MCF 10A (cell line): ENCODE data around the gene VWA7. TPM values are rescaled to one million over a fixed set of nuclear protein-coding genes. Genes with fewer than 3 reads are reported as not detected.

Source experiments
- BruUV-seq: library from RNA; stranded (reverse); fragments of 400-500 nt; replicated peaks from 2 replicates; lab custom pipeline; 2021; lab: Mats Ljungman, UMichigan
- CTCF ChIA-PET: fragments of 300-600 bp; sonication (Branson Sonifier 250); formaldehyde crosslinking; extraction: SDS; loops from one replicate; lab custom pipeline; 2021; ENCODE audit warnings: antibody characterized with exemption, inconsistent platforms; lab: Yijun Ruan, JAX
- POLR2A ChIA-PET: fragments of 300-600, 350-650 bp; sonication (Branson Sonifier 250); formaldehyde crosslinking; extraction: SDS; loops from one replicate; lab custom pipeline; 2020; ENCODE audit warnings: antibody characterized with exemption, inconsistent platforms; lab: Yijun Ruan, JAX
- DNase-seq: peaks from one replicate; pipeline ENCODE4 v3.0.0-alpha.2; 2018; ENCODE audit not compliant: unreplicated experiment
- H3K27ac Mint-ChIP-seq: one replicate; pipeline ENCODE4 v1.8.0; 2022; ENCODE audit warnings: mild to moderate bottlenecking, low read depth, mixed read lengths; ENCODE audit not compliant: unreplicated experiment
- H3K27me3 Mint-ChIP-seq: one replicate; pipeline ENCODE4 v1.8.0; 2022; ENCODE audit warnings: mixed read lengths; ENCODE audit not compliant: insufficient read depth, unreplicated experiment
- H3K36me3 Mint-ChIP-seq: one replicate; pipeline ENCODE4 v1.8.0; 2022; ENCODE audit warnings: mild to moderate bottlenecking, moderate library complexity, mixed read lengths; ENCODE audit not compliant: insufficient read depth, unreplicated experiment
- H3K4me1 Mint-ChIP-seq: one replicate; pipeline ENCODE4 v1.8.0; 2022; ENCODE audit warnings: mixed read lengths; ENCODE audit not compliant: insufficient read depth, unreplicated experiment
- H3K4me3 Mint-ChIP-seq: one replicate; pipeline ENCODE4 v1.8.0; 2022; ENCODE audit warnings: mild to moderate bottlenecking, moderate library complexity, mixed read lengths; ENCODE audit not compliant: unreplicated experiment
- H3K9me3 Mint-ChIP-seq: one replicate; pipeline ENCODE4 v1.8.0; 2022; ENCODE audit warnings: mixed read lengths; ENCODE audit not compliant: unreplicated experiment
- intact Hi-C: fragments of 100-400 bp; cut with micrococcal nuclease; formaldehyde crosslinking; loops from 2 replicates; pipeline ENCODE4 v1.14.1; 2022
- total RNA-seq: library from RNA; stranded (reverse); gene quantifications from 2 replicates; pipeline ENCODE4 v1.2.3, GENCODE V29; 2022
- TF ChIP-seq, protein P1 (sequence below): fragments of 200-600 bp; IDR thresholded peaks from one replicate; pipeline ENCODE4 v1.8.0; 2022; ENCODE audit warnings: antibody characterized with exemption, mild to moderate bottlenecking; ENCODE audit not compliant: unreplicated experiment

The VWA7 gene
- total RNA-seq, 1 experiment from 2014 or later = 2.0 TPM

DNA sequence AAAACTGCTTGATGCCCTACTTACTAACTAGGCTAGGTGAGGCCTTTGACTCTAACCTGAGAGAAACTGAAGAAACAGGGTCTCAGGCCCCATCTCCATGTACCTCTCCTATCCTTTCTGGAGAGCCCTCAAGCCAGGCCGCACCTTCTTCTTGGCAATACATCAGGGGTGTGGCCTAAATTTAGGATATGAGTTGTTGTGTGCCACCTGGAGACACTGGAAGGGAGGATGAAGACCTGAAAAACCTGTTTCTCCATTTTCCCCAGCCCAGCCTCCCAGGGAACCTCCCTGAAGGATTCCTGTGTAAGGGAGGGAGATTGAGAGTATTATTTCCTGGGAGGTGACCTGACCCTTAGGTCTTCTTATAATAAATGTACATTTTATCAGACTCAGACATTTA lies 58.9 kb downstream of the VWA7 start:
- intact Hi-C loops = no loop called here
- TF ChIP-seq, protein P1, sequence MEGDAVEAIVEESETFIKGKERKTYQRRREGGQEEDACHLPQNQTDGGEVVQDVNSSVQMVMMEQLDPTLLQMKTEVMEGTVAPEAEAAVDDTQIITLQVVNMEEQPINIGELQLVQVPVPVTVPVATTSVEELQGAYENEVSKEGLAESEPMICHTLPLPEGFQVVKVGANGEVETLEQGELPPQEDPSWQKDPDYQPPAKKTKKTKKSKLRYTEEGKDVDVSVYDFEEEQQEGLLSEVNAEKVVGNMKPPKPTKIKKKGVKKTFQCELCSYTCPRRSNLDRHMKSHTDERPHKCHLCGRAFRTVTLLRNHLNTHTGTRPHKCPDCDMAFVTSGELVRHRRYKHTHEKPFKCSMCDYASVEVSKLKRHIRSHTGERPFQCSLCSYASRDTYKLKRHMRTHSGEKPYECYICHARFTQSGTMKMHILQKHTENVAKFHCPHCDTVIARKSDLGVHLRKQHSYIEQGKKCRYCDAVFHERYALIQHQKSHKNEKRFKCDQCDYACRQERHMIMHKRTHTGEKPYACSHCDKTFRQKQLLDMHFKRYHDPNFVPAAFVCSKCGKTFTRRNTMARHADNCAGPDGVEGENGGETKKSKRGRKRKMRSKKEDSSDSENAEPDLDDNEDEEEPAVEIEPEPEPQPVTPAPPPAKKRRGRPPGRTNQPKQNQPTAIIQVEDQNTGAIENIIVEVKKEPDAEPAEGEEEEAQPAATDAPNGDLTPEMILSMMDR = no peak
- H3K27me3 Mint-ChIP-seq = no peaks in the 10 kb centered on the region
- H3K4me1 Mint-ChIP-seq = peaks cover 11% of the 10 kb centered on the region
- POLR2A ChIA-PET = no interaction called here
- no peak overlapping the region for H3K4me3 Mint-ChIP-seq
- DNase-seq = no peak
- no TSS peak for BruUV-seq
- CTCF ChIA-PET = no interaction called here
- H3K36me3 Mint-ChIP-seq = no peaks in the 10 kb centered on the region
- no peaks in the 10 kb centered on the region for H3K9me3 Mint-ChIP-seq
- H3K27ac Mint-ChIP-seq = no peak overlapping the region

GRCh38 chr6:31717499-31718222 lies 59.5 kb downstream of the VWA7 start:
- no TSS peak for BruUV-seq
- peak; percentile 30 for DNase-seq
- TF ChIP-seq, protein P1 = no peak
- Mint-ChIP-seq H3K27me3 (no peaks in the 10 kb centered on the region), H3K36me3 (no peaks in the 10 kb centered on the region), H3K27ac (no peak overlapping the region), H3K9me3 (no peaks in the 10 kb centered on the region), H3K4me1 (peaks cover 11% of the 10 kb centered on the region), H3K4me3 (no peak overlapping the region)
- ChIA-PET POLR2A (no interaction called here), CTCF (interaction anchor here (0.6 to 1.3 kb wide), 2 partner anchors 10 to 103 kb away, joined by 3 to 5 read pairs; no protein-coding TSS in a partner anchor)
- intact Hi-C loops = no loop called here

Other genes with a start within 250 kb of the VWA7 start
- not detected in 2 replicates for gene MCCD1, start 248.4 kb downstream of the VWA7 start, total RNA-seq
- 551 and 565 TPM in 2 replicates for gene DDX39B, start 235.3 kb downstream of the VWA7 start, total RNA-seq
- 1.2 and 2.4 TPM in 2 replicates for gene ATP6V1G2, start 230.7 kb downstream of the VWA7 start, total RNA-seq
- 25.2 and 30.3 TPM in 2 replicates for gene NFKBIL1, start 229.7 kb downstream of the VWA7 start, total RNA-seq
- gene LTA, start 205.0 kb downstream of the VWA7 start, total RNA-seq = not detected in 2 replicates
- not detected in 2 replicates for gene TNF, start 201.8 kb downstream of the VWA7 start, total RNA-seq
- 0.37 TPM in 1 of 2 replicates, not detected in the other for gene LTB, start 194.9 kb downstream of the VWA7 start, total RNA-seq
- not detected in 2 replicates for gene LST1, start 191.1 kb downstream of the VWA7 start, total RNA-seq
- gene NCR3, start 184.3 kb downstream of the VWA7 start, total RNA-seq = not detected in 2 replicates
- not detected in 2 replicates for gene AIF1, start 162.1 kb downstream of the VWA7 start, total RNA-seq
- gene PRRC2A, start 156.6 kb downstream of the VWA7 start, total RNA-seq = 247 and 266 TPM in 2 replicates
- 290 and 291 TPM in 2 replicates for gene BAG6, start 124.7 kb downstream of the VWA7 start, total RNA-seq
- gene APOM, start 121.4 kb downstream of the VWA7 start, total RNA-seq = 5.0 and 5.2 TPM in 2 replicates
- gene C6orf47, start 116.5 kb downstream of the VWA7 start, total RNA-seq = 15.5 and 16.6 TPM in 2 replicates
- 13.0 and 13.6 TPM in 2 replicates for gene GPANK1, start 112.3 kb downstream of the VWA7 start, total RNA-seq
- gene CSNK2B, start 111.2 kb downstream of the VWA7 start, total RNA-seq = 197 and 209 TPM in 2 replicates
- gene LY6G5B, start 107.4 kb downstream of the VWA7 start, total RNA-seq = 14.4 and 16.0 TPM in 2 replicates
- 0.64 and 1.4 TPM in 2 replicates for gene LY6G5C, start 96.3 kb downstream of the VWA7 start, total RNA-seq
- gene ABHD16A, start 74.0 kb downstream of the VWA7 start, total RNA-seq = 32.1 and 42.7 TPM in 2 replicates
- not detected in 2 replicates for gene LY6G6F, start 70.5 kb downstream of the VWA7 start, total RNA-seq
- gene LY6G6D, start 62.0 kb downstream of the VWA7 start, total RNA-seq = not detected in 2 replicates
- gene LY6G6C, start 55.6 kb downstream of the VWA7 start, total RNA-seq = 0.32 TPM in 1 of 2 replicates, not detected in the other
- not detected in 2 replicates for gene MPIG6B, start 54.0 kb downstream of the VWA7 start, total RNA-seq
- 8.5 and 13.5 TPM in 2 replicates for gene DDAH2, start 48.0 kb downstream of the VWA7 start, total RNA-seq
- gene CLIC1, start 40.8 kb downstream of the VWA7 start, total RNA-seq = 511 and 632 TPM in 2 replicates
- gene MSH5, start 37.3 kb downstream of the VWA7 start, total RNA-seq = 36.6 and 43.1 TPM in 2 replicates
- 4.3 and 5.1 TPM in 2 replicates for gene SAPCD1, start 14.7 kb downstream of the VWA7 start, total RNA-seq
- 133 and 200 TPM in 2 replicates for gene VARS1, start 18.4 kb upstream of the VWA7 start, total RNA-seq
- 36.9 and 47.4 TPM in 2 replicates for gene LSM2, start 29.6 kb upstream of the VWA7 start, total RNA-seq
- 0.35 and 0.79 TPM in 2 replicates for gene HSPA1L, start 38.0 kb upstream of the VWA7 start, total RNA-seq
- gene HSPA1A, start 38.2 kb upstream of the VWA7 start, total RNA-seq = 20.3 and 34.0 TPM in 2 replicates
- gene HSPA1B, start 50.4 kb upstream of the VWA7 start, total RNA-seq = 29.8 and 51.6 TPM in 2 replicates
- 19.7 and 43.8 TPM in 2 replicates for gene NEU1, start 85.5 kb upstream of the VWA7 start, total RNA-seq
- not detected in 2 replicates for gene SLC44A4, start 101.7 kb upstream of the VWA7 start, total RNA-seq
- 20.2 and 21.8 TPM in 2 replicates for gene EHMT2, start 120.4 kb upstream of the VWA7 start, total RNA-seq
- 3.6 and 4.0 TPM in 2 replicates for gene ZBTB12, start 124.8 kb upstream of the VWA7 start, total RNA-seq
- gene C2, start 150.4 kb upstream of the VWA7 start, total RNA-seq = not detected in 2 replicates
- 24.5 and 24.6 TPM in 2 replicates for gene CFB, start 168.8 kb upstream of the VWA7 start, total RNA-seq
- 90.7 and 113 TPM in 2 replicates for gene NELFE, start 181.6 kb upstream of the VWA7 start, total RNA-seq
- 53.1 and 66.2 TPM in 2 replicates for gene SKIC2, start 181.8 kb upstream of the VWA7 start, total RNA-seq
- 39.1 and 41.4 TPM in 2 replicates for gene DXO, start 194.8 kb upstream of the VWA7 start, total RNA-seq
- 7.7 and 16.2 TPM in 2 replicates for gene C4A, start 204.7 kb upstream of the VWA7 start, total RNA-seq
- gene C4B, start 237.5 kb upstream of the VWA7 start, total RNA-seq = 7.7 and 12.7 TPM in 2 replicates